ENCODE measurements around the gene MOG.
A peak's percentile ranks its signal among the peaks of the same experiment; 100 is the strongest.
"Not testable (repeated sequence)": the region's sequence is repeated elsewhere in the genome, so short reads cannot be mapped to it uniquely, and the experiment has no call there.

Gene MOG

DNA sequence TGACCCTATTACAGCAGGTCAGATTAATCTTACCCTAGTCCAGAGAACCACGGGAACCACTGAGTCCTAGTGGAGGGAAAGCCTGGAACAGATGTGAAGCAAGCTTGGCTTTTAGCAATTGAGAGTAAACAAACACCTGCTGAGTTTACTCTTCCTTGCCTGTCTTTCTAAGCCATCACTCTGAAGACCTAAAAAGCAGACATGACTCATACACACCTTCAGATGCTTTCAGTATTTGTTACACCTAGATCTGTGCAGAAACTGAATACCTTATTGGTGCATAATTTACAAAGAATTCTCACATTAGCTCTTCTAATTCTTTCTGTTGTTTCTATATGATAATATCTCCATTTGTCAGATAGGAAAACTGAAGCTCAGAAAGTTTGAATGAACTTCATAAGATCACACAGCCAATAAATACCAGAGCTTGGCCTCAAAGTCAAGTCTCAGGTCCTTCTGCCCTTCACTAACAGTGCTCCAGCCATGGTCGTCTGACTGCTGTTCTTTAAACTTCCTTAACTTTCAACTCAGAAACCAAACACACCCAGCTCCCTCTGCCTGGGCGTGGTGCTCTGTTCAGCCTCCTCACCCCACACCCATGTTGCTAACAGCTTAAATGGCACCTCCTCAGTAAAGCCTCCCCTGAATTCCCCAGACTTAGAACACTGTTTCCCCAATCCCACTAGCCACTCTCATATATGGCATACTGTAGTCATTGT is 15.3 kb upstream of the MOG start:
- no peak for DNase-seq (ENCODE audit: low read depth in 2 of 2)

DNA sequence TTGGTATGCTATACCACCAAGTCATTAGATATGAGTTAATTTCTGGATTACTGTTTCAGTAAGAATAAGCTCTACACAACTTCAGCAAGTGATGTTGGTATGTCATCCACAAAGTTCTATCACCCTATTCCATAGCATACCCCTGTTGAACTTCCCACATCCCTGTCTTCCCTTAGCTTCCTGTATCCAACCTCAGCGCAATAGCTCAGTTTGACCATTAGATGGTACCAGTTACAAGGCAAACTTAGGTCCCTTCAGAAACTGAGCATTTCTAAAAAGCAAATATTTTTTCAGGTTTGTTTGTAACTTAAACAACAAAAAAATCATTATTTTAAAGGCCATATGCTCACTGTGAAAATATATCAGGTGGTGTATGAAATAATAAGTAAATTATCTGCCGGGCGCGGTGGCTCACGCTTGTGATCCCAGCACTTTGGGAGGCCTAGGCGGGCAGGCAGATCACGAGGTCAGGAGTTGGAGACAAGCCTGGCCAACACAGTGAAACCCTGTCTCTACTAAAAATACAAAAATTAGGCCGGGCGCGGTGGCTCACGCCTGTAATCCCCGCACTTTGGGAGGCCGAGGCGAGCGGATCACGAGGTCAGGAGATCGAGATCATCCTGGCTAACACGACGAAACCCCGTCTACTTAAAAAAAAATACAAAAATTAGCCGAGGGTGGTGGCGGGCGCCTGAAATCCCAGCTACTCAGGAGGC is 8.8 kb upstream of the MOG start:
- no peak for DNase-seq (ENCODE audit: low read depth in 2 of 2)

DNA sequence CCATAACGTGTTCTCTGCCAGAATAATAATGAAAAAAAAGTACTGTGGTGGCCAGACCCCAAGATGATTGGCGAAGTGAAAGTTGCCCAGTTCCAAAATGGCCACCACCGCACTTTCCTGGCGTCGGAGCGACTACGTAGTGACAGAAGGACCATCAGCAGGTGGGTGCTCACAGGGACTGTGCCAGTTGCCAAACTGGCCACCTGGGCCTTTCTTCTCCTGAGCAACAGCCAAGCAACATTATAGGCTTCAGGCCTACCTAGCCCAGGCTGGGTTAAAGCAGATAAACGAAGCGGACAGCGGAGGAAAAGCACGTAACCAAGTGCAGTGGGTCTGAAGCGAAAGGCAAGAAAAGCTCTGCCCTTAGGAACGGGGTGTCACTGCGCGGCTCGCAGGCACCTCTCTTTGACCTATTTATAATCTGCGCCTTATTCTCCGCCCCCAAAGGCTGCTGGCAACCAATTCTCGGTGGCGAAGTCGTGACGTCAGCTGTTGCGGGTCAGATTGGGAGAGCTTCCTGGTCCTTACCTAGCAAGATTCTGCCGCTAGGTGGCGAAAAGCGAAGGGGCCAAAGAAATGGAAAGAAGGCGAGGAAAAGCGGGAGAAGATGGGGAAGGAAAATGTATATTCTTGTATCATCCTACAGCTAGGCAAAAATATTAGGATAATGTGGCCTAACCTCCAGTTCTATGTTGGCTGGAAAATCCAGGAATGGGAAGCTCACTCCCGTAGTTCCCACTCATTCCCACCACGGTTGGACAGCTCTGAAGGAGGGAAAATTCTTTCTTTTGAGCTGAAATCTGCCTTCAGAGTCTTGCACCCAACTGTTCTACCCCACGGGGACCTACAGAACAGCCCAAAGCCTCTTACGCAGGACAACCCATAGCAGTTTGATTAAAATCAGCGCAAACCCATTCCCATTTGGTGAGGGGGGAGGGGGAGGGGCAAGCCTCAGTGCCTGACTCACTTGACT is 6.9 kb upstream of the MOG start:
- peak; percentile 91 to 97 for DNase-seq (ENCODE audit: low read depth in 2 of 2)

DNA sequence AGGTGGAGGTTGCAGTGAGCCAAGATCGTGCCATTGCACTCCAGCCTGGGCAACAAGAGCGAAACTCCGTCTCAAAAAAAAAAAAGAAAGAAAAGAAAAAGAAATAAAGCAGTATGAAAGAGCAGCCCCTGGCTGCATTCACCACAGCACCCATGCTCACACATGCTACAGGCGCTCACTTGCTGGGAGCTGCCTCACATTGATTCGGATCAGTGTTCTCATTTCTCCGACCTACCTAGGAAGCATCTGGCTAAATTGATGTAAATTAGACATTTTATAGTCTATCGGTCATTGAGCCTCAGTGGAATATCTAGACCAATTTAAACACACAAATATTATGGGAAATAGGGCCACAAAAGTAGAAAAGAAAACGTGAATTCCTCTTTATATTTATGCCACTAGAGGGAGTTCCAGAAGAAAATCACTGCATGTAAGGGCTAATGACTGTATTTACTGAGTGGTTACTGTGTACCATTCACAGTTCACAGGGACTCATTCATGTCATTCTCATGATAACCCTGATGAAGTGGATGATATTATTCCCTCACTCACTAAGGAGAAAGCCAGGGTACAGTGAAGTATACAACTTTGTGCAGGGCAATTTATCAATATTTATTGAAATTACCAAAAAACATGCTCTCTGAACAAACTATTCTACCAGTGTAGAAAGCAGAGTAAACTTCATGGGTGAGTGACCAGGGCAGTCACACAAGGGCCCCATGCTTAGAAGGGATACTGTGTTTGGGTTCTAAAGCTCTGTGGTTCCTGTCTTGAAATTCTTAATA is 5.3 kb upstream of the MOG start:
- DNase-seq (ENCODE audit: low read depth in 2 of 2): no peak

DNA sequence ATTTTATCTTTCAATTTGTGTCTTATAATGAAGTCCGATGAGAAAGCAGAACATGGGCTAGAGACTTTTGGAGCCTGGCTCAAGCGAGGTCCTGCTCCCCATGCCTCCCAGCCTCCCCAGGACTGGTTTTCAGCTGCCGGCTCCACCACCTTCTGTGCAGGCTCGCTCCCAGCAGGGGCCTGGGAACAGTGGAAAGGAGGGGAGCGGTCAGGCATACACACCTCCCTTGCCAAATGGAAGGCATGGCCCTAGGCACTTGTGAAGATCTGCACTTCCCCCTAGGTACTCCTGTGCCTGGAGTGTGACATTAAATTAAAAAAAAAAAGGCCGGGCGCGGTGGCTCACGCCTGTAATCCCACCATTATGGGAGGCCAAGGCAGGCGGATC is 4.7 kb upstream of the MOG start:
- DNase-seq (ENCODE audit: low read depth in 2 of 2): no peak

DNA sequence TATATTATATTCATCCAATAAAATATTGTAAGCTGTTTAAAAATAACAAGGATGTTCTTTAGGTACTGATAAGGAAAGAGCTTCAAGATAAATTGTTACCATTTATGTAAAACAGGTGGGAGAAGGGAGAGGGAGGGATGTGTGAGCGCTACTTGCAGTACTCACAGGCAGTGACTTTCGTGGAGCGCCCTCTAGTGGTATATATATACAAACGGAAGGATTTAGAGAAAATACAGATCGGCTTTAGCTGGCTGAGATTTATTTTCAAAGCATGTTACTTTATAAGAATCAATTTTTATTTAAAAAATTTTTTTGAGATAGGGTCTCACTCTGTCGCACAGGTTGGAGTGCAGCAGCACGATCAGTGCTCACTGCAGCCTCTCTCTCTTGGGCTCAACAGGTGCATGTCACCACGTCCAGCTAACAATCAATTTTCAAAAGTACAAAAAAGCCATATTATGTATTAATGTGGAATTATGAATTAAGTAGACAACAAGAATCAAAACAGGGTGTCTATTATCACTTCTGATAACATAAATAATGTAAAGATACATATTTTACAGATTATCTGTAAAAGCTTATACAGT is 3.3 kb upstream of the MOG start:
- no peak for DNase-seq (ENCODE audit: low read depth in 2 of 2)

DNA sequence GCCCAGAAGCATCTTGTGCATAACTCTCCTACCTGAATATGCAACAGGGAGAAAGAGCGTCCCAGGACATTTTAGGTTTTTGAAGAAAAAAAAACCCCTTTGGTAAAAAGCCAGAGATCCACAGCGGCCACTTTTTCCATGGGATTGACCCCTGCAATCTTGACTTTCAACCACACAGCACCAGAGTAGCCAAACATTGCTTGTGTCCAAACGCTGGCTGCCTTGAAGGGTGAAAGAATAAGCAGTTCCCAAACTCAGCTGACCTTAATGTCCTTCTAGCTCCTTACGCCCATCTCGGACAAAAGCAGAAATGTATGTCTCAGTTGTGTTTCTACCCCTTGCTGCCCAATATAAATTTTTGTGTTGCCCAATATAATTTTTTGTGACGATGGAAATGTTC is 1.2 kb upstream of the MOG start:
- DNase-seq (ENCODE audit: low read depth in 2 of 2): no peak

DNA sequence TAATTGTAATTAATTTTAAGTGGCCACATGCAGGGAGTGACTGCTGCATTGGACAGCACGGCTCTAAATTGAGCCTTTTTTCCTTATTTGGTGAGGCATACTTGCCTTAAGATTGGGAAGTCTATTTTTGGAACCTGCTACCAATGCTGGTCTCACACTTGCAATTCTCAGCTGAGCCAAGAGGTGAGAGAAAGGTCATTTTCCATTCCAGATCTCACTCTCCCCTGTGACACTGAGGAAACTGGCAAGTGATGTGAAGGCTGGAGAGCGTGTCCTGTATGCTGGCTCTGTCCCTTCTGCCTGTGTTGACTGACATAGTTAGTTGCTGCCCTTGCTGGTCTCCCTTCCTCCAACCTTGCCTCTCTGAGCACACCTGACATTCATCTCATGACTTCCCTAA is 735 bp upstream of the MOG start:
- no peak for DNase-seq (ENCODE audit: low read depth in 2 of 2)

DNA sequence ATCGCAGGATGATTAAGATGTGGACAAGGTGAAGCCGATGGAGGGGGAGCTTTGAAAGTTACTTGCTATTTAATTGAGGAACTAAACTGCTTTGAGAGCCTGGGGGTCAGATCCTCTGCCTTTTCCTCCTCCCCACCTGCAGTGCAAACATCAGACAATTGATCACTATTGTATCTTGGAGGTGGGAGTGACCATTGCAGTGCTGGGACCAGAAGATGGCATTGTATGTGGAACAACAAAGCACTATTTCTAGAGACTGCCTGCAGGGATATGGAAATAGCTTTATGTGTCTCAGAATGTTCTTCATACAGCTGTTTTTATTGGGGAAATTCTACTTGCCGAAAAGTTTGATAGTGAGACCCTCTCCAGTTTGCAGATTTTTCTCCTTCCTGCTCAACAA is 4.2 kb downstream of the MOG start:
- no peak for DNase-seq (ENCODE audit: low read depth in 2 of 2)

DNA sequence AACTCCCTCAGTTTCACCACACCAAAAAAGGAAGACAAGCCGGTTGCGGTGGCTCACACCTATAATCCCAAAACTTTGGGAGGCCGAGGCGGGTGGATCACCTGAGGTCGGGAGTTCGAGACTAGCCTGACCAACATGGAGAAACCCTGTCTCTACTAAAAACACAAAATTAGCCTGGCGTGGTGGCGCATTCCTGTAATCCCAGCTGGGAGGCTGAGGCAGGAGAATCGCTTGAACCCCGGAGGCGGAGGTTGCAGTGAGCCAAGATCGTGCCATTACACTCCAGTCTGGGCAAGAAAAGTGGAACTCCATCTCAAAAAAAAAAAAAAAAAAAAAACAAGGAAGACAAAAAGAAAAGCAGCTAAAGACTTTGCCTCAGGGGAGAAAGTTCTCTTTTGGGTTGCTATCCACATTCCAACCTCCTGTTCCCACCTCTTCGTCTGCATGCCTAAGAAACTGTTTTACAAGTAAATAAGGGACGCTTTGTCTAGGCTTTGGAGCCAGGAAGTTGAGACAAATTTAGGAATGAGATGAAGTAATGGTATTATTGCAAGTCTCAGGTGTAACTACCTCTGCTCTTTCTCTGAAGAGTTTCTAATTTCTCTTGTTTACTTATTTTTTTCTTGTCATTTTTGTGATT is 4.7 kb downstream of the MOG start:
- not testable (repeated sequence) for DNase-seq (ENCODE audit: low read depth in 2 of 2)

DNA sequence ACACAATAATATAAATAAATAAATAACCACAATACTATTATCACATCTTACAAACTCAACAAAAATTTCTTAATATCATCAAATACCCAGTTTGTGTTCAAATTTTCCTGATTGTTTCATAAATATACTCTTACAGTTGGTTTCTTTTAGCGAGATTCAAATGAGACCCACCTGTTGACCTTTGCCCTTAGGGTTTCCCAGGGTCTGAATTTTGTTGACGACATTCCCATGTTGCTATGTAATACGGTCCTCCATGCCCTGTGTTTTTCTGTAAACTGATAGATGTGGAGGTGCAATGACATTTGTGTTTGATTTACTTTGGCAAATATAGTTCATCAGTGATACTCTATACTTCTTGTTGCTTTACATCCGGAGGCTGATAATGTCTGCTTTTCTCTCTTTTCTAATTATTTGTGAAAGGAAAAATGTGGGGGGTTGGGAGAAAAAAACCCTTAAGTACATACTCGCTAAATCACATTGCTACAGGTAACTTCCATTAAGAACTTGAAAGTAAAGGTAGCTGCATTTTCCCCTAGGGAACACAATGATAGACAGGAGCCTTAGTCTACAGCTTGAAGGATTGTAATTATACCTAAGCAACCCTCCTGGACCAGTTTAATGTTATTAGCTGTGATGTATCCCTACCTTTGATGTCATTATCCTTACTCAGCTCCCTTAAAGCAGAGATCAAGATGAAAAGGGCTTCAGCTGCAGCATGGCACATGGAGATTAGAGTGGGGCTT is 6.6 kb downstream of the MOG start:
- no peak for DNase-seq (ENCODE audit: low read depth in 2 of 2)

DNA sequence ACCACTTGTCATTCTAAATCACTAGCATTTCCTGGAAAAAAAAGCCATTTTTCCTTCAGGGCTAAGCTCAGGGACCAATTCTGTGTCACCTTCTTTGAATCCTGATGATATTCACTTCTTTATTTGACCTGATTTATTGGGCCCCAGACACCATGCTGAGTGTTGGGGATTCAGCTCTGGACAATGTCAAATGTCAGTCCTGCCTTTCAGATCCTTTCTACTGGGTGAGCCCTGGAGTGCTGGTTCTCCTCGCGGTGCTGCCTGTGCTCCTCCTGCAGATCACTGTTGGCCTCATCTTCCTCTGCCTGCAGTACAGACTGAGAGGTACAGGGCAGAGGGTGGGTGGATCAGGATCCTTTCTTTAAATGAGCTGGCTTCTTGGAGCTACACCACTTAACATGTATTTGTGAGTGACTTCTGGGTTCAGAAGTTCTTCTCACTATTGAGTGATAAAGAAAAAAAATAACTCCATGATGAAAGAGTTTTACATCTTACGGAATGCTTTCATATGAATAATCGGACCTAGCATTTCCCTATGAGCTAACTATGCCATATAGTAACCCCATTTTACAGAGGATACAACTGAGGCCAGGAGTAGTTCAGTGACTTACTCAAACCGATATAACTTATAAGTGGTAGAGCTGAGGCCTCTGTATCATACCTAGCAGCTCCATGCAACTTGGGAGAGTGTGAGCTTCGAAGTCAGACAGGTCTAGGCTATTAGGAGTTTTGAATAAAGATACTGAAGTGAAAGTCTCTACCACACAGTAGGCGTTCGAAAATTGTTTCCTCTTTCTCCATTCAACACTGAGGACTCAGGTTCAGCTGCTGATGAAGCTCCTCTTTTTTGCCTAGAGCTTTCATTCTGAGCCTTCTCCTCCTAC is 9.3 kb downstream of the MOG start:
- DNase-seq (ENCODE audit: low read depth in 2 of 2): no peak

DNA sequence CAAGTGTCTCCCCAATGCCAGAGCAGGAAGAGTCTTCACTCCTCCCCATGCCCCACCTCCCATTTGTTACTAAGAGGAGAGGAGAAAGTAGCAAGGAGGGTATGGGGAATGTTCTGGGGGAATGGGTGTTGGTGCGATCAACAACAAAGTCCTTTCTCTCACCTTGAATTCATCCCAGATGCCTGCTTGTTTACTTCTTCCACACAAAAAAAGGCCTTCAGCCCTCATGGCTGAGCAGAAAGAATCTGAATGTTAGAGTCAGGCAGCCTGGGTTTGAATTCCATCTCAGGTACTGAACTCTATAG is 9.9 kb downstream of the MOG start:
- DNase-seq (ENCODE audit: low read depth in 2 of 2): no peak

DNA sequence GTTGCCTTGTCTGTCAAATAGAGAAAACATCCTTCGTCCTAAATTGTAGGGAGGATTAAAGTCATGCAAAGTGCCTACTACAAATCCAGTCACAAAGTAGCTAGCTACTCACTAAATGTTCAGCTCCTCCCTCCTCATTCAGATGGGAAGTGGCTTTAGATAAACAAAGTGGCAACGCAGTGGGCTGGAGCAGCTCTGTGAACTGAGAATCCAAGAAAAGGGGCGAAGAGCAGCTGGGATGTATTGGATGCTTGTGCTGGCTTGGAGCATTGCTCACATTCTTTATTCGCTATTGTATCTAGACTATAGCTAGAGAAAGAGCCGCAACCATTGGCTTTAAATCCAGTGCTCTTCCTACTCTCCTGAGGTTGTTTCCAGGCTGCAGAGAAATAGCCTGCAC is 10.3 kb downstream of the MOG start:
- DNase-seq (ENCODE audit: low read depth in 2 of 2): no peak

DNA sequence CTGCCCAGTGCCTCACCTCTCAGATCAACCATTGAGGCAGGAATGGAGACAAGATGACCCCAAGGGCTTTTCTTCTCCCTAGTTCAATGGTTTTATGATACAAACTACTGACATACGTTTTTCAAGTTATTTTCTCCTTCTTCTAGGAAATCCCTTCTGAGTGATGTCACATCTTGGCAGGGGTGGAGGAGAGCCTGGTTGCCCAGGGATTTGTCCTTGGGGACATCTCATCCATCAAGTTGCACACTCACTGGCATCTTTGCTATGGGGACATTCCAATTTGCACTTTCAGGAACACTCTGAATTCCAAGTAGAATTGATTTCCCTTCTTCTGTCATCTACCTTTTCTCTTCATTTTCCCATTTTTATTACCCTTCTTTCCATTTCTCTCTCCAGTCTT is 14.1 kb downstream of the MOG start:
- DNase-seq (ENCODE audit: low read depth in 2 of 2): no peak

DNA sequence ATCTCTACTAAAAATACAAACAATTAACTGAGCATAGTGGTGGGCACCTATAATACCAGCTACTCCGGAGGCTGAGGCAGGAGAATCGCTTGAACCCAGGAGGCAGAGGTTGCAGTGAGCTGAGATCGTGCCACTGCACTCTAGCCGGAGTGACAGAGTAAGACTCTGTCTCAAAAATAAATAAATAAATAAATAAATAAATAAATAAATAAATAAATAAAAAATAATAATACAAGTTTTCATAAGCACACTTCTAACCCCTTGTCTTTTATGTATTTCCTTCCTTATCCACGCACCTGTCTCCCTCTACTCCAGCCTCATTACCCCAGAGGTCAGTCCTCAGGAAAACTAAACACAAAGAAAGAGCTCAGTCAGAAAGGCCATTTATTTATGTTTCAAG is 15.2 kb downstream of the MOG start:
- not testable (repeated sequence) for DNase-seq (ENCODE audit: low read depth in 2 of 2)

DNA sequence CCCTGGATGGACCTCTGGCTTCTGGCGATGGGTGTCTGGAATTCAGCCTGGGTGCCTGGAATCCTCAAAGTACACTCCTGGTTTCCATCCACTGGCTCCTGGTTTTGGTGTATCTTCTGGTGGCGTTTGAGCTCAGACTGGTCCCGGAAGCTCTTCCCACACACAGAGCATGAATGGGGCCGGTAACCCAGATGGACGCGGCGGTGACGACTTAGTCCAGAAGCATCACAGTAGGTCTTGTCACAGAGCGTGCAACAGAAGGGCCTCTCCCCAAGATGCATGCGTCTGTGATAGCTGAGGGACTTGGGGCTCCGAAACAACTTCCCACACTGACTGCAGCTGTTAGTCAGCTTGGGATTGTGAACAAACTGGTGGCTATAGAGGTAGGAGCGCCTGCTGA is 16.3 kb downstream of the MOG start:
- DNase-seq (ENCODE audit: low read depth in 2 of 2): no peak

DNA sequence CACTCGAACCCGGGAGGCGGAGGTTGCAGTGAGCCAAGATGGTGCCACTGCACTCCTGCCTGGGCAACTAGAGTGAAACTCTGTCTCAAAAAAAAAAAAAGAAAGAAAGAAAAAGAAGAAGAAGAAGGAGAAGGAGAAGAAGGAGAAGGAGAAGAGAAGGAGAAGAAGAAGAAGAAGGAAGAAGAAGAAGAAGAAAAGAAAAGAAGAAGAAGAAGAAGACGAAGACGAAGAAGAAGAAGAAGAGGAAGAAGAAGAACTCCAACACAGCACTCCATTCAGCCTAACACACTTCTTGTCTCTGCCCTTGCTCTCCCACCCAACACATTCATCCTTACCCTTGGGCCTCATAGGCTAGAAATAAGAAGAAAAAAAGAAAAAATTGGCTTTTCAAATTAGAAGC is 17.1 kb downstream of the MOG start:
- DNase-seq (ENCODE audit: low read depth in 2 of 2): no peak

DNA sequence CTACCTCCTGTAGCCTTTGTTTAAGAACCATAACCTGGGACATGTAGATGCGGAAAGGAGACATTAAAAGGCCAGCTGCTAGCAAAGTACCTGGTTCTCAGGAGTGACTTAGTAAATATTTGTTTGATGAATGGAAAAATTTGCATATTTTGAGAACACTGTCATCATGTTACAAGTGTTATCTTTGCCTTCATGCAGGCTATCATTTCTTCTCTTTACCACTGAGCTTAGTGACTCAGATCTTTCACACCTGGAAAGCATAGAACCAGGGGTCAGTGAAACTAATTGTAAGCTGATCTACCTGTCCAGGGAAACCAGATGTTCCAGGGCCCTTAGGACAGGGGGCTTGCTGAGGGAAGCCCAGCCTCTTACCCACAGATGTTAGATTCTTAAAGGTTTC is 18.7 kb downstream of the MOG start:
- DNase-seq (ENCODE audit: low read depth in 2 of 2): no peak
